ENCODE data around the gene STAG2. TPM values are rescaled to one million over a fixed set of nuclear protein-coding genes. Genes with fewer than 3 reads are reported as not detected.

STAG2 gene
- total RNA-seq, 1 donor from 2014 or later: 29.3 TPM

DNA sequence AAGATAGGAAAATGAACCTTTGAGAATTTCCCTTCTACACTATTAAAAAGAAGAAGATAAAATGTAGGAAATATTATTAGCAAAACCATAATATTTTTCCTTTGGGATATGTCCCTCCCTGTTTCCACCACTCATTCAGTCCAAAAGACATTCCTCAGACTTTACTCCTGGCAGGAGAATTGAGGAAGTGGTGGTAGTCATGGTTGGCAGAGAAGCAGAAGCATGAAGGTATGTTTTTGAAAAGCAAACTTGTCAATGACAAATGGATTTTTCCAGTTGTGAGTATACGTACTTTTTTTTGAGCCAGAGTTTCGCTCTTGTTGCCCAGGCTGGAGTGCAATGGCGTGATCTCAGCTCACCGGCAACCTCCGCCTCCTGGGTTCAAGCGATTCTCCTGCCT is 13.7 kb downstream of the STAG2 start:
- Histone ChIP-seq H3K9me3 (replicated peaks) (no peaks in the 10 kb centered on the region), H3K36me3 (no peaks in the 10 kb centered on the region), H3K4me3 (no peak overlapping the region), H3K27ac (replicated peaks) (no peak overlapping the region), H3K4me1 (peaks cover 55% of the 10 kb centered on the region), H3K27me3 (ENCODE audit: low read depth) (no peaks in the 10 kb centered on the region)
- no peak for DNase-seq
- intact Hi-C loops (cut with micrococcal nuclease): no loop called here
- TF ChIP-seq, protein P1, sequence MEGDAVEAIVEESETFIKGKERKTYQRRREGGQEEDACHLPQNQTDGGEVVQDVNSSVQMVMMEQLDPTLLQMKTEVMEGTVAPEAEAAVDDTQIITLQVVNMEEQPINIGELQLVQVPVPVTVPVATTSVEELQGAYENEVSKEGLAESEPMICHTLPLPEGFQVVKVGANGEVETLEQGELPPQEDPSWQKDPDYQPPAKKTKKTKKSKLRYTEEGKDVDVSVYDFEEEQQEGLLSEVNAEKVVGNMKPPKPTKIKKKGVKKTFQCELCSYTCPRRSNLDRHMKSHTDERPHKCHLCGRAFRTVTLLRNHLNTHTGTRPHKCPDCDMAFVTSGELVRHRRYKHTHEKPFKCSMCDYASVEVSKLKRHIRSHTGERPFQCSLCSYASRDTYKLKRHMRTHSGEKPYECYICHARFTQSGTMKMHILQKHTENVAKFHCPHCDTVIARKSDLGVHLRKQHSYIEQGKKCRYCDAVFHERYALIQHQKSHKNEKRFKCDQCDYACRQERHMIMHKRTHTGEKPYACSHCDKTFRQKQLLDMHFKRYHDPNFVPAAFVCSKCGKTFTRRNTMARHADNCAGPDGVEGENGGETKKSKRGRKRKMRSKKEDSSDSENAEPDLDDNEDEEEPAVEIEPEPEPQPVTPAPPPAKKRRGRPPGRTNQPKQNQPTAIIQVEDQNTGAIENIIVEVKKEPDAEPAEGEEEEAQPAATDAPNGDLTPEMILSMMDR (IDR thresholded peaks at IDR 0.05; ENCODE audit: borderline replicate concordance): no peak

DNA sequence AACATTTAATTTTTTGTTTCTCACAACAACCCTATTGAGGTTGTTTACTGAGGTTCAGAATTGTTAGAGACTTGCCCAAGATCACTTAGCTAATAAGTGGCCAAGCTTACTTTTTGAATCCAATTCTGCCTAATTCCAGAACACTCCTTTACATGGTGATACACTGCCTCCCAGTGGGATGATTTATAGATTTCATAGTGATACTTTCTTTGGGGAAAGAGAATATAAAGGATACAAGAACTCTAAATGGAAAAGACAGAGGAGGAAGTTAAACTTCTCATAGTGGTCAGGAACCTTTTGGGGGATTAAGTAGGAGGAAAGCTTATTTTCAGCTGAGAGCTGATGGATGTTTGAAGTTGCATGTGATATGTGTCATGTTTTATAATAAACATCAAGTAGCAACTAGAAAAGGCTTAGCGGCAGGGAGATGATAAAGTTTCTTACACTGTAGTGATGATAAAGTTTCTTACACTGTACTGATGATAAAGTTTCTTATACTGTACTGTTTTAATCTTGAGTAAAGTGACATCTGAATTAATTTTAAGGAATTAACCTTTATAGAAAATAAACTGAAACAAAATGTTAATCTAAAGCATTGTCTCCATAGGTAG is 15.3 kb downstream of the STAG2 start:
- intact Hi-C loops (cut with micrococcal nuclease): no loop called here
- Histone ChIP-seq H3K27me3 (ENCODE audit: low read depth) (no peaks in the 10 kb centered on the region), H3K4me3 (no peak overlapping the region), H3K9me3 (replicated peaks) (no peaks in the 10 kb centered on the region), H3K27ac (replicated peaks) (no peak overlapping the region), H3K36me3 (no peaks in the 10 kb centered on the region), H3K4me1 (peaks cover 54% of the 10 kb centered on the region)
- no peak for DNase-seq
- TF ChIP-seq, protein P1 (IDR thresholded peaks at IDR 0.05; ENCODE audit: borderline replicate concordance): peak; percentile 37

DNA sequence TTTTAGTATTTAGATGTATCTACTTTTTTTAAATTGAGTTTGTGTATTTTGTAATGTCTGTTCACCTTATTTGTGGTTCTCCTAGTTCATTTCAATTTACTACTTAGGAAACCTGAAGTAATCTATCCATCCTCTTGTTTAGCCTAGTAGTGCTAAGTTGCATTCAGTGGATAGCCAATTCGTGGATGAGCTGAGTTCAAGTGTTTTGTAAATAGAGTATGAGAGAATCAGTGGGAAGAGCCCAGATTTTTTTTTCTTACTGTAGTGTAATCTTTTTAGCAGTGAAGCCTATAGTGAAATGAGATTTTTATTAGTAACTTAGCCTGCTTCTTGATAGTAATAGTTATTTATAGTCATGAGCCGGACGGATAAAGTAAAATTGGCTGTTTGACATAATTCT is 21.7 kb downstream of the STAG2 start:
- Histone ChIP-seq H3K4me3 (no peak overlapping the region), H3K27ac (replicated peaks) (no peak overlapping the region), H3K36me3 (no peaks in the 10 kb centered on the region), H3K4me1 (peaks cover 44% of the 10 kb centered on the region), H3K9me3 (replicated peaks) (no peaks in the 10 kb centered on the region), H3K27me3 (ENCODE audit: low read depth) (no peaks in the 10 kb centered on the region)
- TF ChIP-seq, protein P1 (IDR thresholded peaks at IDR 0.05; ENCODE audit: borderline replicate concordance): no peak
- intact Hi-C loops (cut with micrococcal nuclease): no loop called here
- no peak for DNase-seq

DNA sequence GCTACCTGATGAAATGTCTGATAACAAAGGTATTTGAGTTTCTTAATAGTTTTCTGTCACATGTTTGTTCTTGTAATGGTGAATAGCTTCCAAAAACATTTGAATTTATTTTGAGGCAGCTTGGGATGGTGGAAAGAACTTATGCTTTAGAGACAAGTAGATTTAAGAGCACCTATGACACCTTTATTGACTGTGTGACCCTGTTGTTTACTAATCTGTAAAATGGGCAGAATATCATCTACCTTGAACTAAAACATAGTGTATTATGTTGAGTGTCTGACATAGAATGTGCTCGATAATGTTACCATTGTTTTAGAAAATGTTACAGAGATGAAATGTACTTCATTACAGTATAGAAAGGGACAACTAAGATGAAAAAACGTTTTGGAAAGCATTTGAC is 24.9 kb downstream of the STAG2 start:
- no peak for DNase-seq
- no peaks in the 10 kb centered on the region for H3K27me3 ChIP-seq (ENCODE audit: low read depth)
- no peaks in the 10 kb centered on the region for H3K36me3 ChIP-seq
- peaks cover 25% of the 10 kb centered on the region for H3K4me1 ChIP-seq
- H3K27ac ChIP-seq (replicated peaks): no peak overlapping the region
- TF ChIP-seq, protein P1 (IDR thresholded peaks at IDR 0.05; ENCODE audit: borderline replicate concordance): no peak
- H3K4me3 ChIP-seq: no peak overlapping the region
- intact Hi-C loops (cut with micrococcal nuclease): no loop called here
- no peaks in the 10 kb centered on the region for H3K9me3 ChIP-seq (replicated peaks)

DNA sequence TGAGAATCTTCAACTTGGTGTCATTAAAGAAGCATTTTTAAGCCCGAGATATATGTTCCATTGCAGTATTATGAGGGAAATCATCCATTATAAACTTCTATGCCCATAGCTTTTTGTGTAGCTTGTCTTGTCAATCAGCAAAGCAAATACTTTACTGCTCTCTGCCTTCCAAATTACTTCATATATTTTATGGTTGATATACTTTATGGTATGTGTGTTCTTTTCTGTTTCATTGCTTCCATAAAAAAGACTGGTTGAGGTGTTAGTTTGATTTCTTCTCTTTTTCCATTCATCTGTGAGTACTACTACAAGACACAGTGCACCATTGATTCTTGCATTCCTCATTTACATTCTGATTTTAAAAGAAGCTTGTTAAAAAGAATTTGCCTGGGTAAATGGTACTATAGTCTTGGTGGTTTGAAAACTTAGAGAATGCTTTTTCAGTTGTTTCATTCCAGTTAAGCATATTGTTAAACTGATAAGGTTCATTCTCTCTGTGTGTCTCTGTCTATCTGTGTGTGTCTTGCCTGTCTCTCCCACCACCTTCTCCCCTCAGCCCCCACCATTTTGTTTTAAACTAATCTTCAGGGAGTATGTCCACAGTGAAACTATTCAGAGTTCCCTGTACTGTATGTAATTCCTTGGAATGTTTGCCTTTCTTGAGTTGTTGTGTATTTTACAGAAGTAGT is 27.1 kb downstream of the STAG2 start:
- Histone ChIP-seq H3K4me1 (peaks cover 22% of the 10 kb centered on the region), H3K27ac (replicated peaks) (no peak overlapping the region), H3K36me3 (no peaks in the 10 kb centered on the region), H3K4me3 (no peak overlapping the region), H3K27me3 (ENCODE audit: low read depth) (no peaks in the 10 kb centered on the region), H3K9me3 (replicated peaks) (no peaks in the 10 kb centered on the region)
- DNase-seq: no peak
- TF ChIP-seq, protein P1 (IDR thresholded peaks at IDR 0.05; ENCODE audit: borderline replicate concordance): no peak
- intact Hi-C loops (cut with micrococcal nuclease): no loop called here
